Brain microvascular endothelial cell (primary cell): ENCODE measurements around the gene SH3GL1.

Experiments used
- DNase-seq: peaks from one replicate; pipeline ENCODE4 v3.0.0-alpha.2; 2020
- H3K27ac ChIP-seq: fragments of 250-450 bp; sonication (Bioruptor Pico); 2 replicates; pipeline ENCODE4 v1.5.1; 2020; ENCODE audit warnings: mild to moderate bottlenecking, moderate library complexity
- H3K27me3 ChIP-seq: fragments of 250-450 bp; sonication (Bioruptor Pico); replicated peaks from 2 replicates; pipeline ENCODE4 v1.5.1; 2020; ENCODE audit warnings: mild to moderate bottlenecking
- H3K36me3 ChIP-seq: fragments of 250-450 bp; sonication (Bioruptor Pico); replicated peaks from 2 replicates; pipeline ENCODE4 v1.5.1; 2020; ENCODE audit warnings: mild to moderate bottlenecking
- H3K4me3 ChIP-seq: 2 replicates; pipeline ENCODE4 v1.5.1; 2011; ENCODE audit warnings: low read depth, mild to moderate bottlenecking, control low read depth, low read length, moderate library complexity
- in situ Hi-C: cut with HindIII; loops from 2 replicates; pipeline ENCODE4 v1.10.0; 2017; ENCODE audit warnings: low sequenced_read_pairs, low pct_ligation_motif_present
- TF ChIP-seq, protein P1 (sequence below): IDR thresholded peaks from 2 replicates; pipeline ENCODE4 v1.5.1; 2011; ENCODE audit warnings: low read depth, mild to moderate bottlenecking, moderate library complexity, low read length, control low read depth, inconsistent platforms; ENCODE audit errors: missing control alignments

The SH3GL1 gene

GRCh38 chr19:4432918-4433506 lies 32.7 kb upstream of the SH3GL1 start:
- peaks cover 7% of the 10 kb centered on the region for H3K36me3 ChIP-seq
- no peak for DNase-seq
- H3K4me3 ChIP-seq: no peak overlapping the region
- in situ Hi-C loops: no loop called here
- TF ChIP-seq, protein P1, sequence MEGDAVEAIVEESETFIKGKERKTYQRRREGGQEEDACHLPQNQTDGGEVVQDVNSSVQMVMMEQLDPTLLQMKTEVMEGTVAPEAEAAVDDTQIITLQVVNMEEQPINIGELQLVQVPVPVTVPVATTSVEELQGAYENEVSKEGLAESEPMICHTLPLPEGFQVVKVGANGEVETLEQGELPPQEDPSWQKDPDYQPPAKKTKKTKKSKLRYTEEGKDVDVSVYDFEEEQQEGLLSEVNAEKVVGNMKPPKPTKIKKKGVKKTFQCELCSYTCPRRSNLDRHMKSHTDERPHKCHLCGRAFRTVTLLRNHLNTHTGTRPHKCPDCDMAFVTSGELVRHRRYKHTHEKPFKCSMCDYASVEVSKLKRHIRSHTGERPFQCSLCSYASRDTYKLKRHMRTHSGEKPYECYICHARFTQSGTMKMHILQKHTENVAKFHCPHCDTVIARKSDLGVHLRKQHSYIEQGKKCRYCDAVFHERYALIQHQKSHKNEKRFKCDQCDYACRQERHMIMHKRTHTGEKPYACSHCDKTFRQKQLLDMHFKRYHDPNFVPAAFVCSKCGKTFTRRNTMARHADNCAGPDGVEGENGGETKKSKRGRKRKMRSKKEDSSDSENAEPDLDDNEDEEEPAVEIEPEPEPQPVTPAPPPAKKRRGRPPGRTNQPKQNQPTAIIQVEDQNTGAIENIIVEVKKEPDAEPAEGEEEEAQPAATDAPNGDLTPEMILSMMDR: no peak
- H3K27me3 ChIP-seq: no peaks in the 10 kb centered on the region
- H3K27ac ChIP-seq: no peak overlapping the region

DNA sequence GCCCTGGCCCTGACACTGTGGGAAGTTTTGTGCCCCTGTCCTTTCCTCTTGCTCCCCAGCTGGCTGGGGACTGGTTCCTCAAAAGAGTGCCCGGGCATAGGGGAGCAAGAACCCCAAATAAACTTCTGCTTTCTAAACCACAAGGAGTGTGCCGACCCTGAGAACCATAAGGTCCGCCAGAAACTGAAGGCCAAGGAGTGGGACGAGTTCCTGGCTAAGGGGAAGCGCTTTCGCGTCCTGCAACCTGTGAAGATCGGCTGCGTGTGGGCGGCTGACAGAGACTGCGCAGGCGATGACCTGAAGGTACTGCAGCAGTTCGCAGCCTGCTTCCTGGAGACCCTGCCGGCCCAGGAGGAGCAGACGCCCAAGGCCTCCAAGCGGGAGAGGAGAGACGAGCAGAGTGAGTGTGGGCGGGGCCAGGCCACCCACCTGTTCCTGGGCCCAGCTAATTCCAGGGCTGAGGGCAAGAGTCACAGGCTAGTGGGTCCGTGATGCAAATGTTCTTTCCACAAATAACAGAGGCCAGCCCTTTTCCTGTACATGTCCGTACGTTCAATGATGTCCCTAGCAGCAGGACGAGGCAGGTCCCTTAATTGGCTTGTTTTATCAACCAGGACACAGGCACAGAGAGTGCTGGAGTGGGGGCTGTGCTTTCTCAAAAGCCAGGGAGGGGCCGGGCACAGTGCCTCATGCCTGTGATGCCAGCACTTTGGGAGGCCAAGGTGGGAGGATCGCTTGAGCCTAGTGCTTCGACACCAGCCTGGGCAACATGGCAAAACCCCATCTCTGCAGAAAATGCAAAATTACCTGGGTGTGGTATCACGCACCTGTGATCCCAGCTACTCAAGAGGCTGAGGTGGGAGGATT lies 31.7 kb upstream of the SH3GL1 start:
- TF ChIP-seq, protein P1: no peak
- H3K36me3 ChIP-seq: peaks cover 7% of the 10 kb centered on the region
- DNase-seq: no peak
- no peaks in the 10 kb centered on the region for H3K27me3 ChIP-seq
- H3K27ac ChIP-seq: no peak overlapping the region
- in situ Hi-C loops: no loop called here
- H3K4me3 ChIP-seq: no peak overlapping the region

DNA sequence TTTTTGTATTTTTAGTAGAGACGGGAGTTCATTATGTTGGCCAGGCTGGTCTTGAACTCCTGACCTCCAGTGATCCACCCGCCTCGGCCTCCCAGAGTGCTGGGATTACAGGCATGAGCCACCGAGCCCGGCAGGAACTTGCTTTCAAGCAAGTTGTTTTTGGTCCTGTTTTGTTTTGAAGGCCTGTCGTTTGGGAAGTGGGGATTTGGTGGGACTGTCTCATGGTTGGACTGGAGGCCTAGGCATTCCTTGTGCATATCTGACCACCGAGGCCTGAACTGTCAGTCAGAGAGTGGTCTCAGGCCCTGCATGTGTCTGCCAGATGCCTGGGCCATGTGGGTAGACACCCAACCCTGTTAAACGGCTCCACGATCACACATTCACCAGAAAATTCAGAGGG lies 30.9 kb upstream of the SH3GL1 start:
- in situ Hi-C loops: no loop called here

DNA sequence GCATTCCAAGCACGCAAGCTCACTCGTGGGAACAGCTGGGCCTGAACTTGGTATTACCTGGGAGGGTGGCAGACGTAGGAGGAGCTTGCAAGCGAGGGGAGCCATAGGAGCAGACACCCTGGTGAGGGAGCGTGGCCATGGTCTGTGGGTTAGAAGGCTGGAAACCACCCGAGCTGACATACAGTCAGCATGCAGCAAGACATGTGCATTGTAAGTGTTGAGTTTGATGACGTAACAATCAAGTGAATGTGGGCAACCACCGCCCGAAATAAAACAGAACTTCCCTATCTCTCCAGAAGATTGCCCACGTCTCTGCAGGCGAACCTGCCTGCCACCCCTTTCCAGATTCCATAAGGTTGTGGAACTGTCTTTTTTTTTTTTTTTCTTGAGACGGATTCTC lies 30.4 kb upstream of the SH3GL1 start:
- H3K4me3 ChIP-seq: no peak overlapping the region
- TF ChIP-seq, protein P1: no peak
- H3K36me3 ChIP-seq: peaks cover 7% of the 10 kb centered on the region
- H3K27me3 ChIP-seq: no peaks in the 10 kb centered on the region
- no peak for DNase-seq
- no peak overlapping the region for H3K27ac ChIP-seq
- in situ Hi-C loops: no loop called here

More for the DNA sequence above, 30.9 kb upstream of the SH3GL1 start:
- Histone ChIP-seq H3K27ac (no peak overlapping the region), H3K36me3 (peaks cover 7% of the 10 kb centered on the region), H3K27me3 (no peaks in the 10 kb centered on the region), H3K4me3 (no peak overlapping the region)
- TF ChIP-seq, protein P1: no peak
- no peak for DNase-seq

DNA sequence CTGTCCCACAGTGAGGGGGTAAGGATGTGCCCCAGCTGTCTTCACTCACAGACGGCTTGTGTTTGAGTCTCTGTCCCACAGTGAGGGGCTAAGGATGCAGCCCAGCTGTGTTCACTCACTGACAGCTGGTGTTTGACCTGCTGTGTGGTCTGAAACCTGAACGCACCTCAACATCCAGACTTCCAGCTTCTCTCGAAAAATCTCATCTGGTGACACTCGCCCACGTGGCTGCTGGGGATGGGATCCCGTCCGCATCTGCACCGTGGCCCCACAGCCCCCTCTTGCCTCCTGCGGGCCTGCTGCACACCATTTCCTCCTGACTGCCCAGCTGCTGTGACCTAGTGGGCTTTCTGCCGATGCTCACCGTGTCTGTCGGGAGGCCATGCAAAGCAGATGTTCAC lies 29.4 kb upstream of the SH3GL1 start:
- peaks cover 7% of the 10 kb centered on the region for H3K36me3 ChIP-seq
- no peaks in the 10 kb centered on the region for H3K27me3 ChIP-seq
- H3K27ac ChIP-seq: no peak overlapping the region
- in situ Hi-C loops: no loop called here
- no peak for DNase-seq
- H3K4me3 ChIP-seq: no peak overlapping the region
- TF ChIP-seq, protein P1: no peak

DNA sequence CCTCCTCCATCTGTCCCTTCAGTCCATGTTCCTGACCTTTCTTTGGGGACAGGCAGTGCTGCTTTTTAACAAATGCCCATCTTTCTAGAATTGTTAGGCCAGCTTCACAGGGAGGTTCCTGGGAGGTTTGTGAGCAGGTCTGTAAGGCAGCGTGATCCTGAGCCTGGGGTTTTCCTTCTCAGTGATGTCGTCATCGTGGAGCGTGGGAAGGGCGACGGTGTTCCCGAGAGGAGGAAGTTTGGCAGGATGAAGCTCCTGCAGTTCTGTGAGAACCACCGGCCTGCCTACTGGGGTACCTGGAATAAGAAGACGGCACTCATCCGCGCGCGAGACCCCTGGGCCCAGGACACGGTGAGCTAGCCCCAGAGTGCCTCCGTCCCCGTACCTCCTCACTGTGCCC lies 28.9 kb upstream of the SH3GL1 start:
- H3K4me3 ChIP-seq: no peak overlapping the region
- no peaks in the 10 kb centered on the region for H3K27me3 ChIP-seq
- DNase-seq: peak; percentile 2
- H3K36me3 ChIP-seq: peaks cover 7% of the 10 kb centered on the region
- H3K27ac ChIP-seq: no peak overlapping the region
- TF ChIP-seq, protein P1: no peak
- in situ Hi-C loops: no loop called here
